ENCODE data around the gene LCOR.

LCOR gene

DNA sequence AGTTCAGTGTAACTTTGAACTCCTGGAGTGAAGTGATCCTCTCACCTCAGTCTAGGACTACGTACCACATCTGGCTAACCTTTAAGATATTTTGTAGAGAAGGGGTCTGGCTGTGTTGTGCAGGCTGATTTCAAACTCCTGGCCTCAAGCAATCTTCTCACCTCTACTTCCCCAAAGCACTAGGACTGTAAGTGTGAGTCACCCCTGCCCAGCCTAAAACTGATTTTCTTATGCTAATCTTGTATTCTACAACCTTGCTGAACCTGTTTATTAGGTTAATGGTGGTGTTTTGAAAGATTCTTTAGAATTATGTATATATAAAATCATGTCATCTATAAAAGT, 58.0 kb downstream of the LCOR start:
- DNase-seq (ENCODE audit: low read depth), result no peak

DNA sequence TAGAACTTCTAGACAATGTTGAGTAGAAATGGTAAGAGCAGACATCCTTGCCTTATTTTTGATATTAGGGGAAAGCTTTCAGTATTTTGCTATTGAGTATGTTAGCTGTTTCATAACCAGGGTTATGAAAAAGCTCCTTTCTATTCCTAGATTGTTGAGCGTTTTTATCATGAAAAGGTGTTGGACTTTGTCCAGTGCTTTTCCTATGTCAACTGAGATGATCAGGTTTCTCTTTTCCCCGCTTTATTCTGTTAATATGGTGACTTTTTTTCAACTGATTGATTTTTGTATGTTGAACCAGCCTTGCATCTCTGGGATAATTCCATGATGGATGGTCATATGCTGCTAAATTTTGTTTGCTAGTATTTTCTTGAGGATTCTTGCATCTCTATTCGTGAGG, 58.5 kb downstream of the LCOR start:
- DNase-seq (ENCODE audit: low read depth), result no peak

DNA sequence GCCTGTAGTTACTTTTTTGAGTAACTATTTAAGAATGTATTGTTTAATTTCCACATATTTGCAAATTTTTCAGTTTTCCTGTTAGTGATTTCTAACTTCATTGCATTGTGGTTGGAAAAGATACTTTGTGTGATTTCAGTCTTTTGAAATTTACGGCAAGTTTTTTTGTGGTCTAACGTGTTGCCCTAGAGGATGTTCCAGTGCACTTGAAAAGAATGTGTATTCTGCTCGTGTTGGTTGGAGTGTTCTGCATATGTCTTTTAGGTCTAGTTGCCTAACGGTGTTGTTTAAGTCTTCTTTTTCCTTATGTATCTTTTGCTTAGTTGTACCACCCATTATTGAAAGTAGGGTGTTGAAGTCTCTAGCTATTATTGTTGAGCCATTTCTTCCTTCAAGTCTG, 59.7 kb downstream of the LCOR start:
- DNase-seq (ENCODE audit: low read depth), result no peak

DNA sequence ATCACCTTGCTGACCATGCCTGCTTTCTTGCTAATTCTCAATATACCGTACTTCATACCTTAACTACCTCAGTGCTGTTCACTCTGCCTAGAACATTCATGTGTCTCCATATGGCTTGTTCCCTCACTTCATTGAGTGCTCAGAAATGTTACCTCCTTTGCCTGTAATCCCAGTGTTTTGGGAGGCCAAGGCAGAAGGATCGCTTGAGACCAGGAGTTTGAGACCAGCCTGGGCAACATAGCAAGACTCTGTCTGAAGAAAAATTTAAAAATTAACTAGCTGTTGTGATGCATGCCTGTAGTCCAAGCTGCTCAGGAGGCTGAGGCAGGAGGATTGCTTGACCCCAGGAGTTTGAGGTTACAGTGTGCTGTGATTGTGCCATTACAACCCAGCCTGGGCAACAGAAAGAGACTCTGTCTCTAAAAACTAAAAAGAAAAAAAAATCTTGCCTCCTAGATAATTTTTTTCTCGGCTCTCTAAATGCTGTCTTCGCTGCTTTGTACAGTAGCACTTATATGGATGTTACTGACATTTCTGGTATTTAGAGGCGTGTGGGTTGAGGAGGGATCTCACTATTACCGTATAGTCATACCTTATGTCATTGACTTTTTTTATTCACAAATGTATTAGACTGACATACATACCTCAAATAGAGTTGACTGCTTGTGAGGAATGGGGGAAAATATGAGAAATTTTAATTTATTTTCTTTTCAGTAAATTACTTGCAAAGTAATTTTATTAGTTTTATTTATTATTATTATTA, 63.7 kb downstream of the LCOR start:
- DNase-seq (ENCODE audit: low read depth), result no peak

DNA sequence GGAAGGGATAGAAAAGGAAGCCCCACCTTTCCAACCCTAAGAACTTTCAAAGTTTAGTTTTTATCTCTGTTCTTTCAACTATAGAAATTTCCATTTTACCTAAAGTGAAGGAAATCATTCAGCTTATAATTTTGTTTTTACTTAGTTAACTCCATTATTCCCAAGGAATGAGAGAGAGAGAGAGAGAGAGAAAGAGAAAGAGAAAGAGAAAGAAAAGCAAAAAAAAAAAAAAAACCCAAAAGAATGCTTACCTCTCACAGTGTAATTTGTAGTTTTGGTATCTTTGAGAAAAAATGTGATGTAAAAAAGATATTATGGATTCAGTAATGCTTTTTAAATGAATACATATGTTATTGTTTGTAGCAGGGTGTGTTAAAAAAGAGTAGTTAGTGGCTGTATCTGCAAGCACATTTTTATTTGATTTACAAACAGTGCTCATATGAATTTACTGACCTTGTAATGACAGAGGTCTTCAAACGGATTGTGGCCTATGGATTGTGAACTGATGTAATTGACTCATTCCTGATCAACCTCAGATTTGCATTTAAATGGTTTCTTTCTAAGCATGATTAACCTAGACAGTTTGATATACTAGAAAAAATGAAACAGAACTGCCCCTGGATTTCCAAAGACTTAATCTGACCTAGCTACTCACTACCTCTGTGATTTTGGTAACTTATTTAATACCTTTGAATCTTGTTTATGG, 64.9 kb downstream of the LCOR start:
- DNase-seq (ENCODE audit: low read depth), result no peak

DNA sequence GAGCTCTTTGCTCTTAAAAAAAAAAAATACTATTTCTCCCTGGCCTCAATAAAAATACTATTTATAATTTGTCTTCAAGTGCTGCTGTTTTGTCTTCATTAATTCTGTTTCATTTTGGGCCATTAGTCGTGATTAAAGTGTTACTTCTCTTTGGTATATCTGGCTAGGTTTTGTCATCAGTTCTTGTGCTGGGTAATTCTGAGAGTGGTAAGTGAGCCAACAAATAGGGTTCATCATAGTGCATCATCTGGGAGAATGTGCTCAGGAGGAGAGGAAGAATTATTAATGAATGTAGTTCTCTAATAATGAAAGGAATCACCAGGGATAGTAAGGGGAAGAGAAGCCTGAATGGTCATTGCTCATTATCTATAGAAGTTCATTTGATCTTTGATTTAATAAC, 70.0 kb downstream of the LCOR start:
- no peak for DNase-seq (ENCODE audit: low read depth)

DNA sequence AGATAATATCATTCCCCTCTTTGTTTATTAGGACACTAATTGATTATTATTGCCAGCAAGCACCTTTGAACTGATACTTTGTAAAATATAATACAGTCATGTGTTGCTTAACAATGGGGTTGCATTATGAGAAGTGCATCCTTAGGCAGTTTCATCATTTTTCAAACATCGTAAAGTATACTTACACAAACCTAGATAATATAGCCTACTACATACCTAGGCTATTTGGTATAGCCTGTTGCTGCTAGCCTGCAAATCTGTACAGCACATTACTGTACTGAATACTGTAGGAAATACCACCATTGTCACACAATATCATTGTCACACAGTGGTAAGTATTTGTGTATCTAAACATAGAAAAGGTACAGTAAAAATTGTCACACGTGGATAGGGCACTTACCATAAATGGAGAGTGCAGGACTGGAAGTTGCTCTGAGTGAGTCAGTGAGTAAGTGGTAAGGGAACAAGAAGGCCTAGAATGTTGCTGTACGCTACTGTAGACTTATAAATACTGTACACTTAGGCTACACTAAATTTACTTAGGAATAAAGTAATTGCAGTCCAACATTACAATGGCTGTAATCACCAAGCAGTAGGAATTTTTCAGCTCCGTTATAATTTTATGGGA, 70.7 kb downstream of the LCOR start:
- no peak for DNase-seq (ENCODE audit: low read depth)

DNA sequence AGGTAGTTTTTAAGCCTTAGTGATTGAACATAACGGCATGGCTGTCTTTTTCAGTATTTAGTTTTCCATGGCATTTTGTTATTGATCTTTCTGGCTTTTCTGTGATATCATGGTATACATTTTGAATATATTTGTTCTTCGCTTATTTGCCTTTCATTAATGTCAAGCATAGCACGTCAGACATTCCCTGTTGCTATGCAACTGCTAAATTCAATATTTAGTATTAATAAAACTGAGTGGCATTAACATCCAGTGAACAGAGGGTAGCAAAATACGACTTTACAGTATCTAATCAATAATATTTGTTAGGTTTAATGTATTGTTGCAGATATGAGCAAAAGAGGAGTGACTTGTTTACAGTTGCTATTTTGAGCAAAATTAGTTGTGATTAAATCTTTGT, 72.5 kb downstream of the LCOR start:
- no peak for DNase-seq (ENCODE audit: low read depth)

DNA sequence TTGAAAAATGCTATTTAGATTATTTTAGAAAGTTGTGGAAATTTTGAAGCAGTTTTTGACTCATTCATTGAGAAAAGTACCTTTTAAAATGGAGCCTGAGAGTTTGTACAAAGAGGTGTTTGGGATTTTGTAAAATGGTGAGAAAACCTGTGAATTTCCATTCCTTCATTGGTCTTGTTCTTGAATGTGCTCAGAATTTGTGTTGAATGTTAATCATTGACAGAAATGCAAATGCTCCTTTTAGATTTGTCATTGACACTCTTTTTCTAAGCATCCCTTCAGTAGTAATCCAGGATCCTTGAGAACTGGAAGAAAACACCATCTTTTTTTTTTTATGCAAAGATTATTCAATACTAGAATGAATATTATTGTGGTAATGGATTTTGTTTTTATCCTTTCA, 74.8 kb downstream of the LCOR start:
- DNase-seq (ENCODE audit: low read depth), result no peak

DNA sequence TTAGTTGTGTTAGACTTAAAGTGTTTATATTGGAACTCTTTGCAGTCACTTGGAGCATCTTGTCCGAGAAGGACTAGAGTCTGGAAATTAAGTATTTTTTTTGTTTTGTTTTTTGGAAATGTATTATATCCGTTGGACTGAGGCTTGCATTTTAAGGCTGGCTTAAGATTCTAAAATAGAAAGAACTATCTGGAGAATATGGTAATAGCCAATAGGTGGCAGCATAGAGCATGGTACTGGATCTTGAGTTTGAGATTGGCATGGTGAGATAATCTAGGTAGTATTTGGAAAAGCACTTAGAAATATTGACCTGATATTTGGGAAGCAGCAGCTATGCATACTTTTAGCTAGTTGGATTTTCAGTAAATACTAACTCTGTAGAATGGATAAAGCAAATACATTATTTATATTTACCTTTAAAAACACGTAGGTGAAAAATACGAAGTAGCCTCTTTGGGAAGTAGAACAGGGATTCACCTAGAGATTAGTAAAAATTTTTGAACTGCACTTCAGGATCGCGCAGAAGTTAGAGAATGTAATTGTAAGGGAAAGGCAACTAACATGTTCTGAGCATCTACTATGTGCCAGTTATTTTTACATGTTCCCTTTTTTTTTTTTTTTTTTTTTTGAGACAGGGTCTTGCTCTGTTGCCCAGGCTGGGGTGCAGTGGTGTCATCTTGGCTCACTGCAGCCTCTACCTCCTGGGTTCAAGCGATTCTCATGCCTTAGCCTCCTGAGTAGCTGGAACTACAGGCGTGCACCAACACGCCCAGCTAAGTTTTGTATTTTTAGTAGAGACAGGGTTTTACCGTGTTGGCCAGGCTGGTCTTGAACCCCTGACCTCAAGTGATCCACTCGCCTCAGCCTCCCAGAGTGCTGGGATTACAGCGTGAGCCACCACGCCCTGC, 78.6 kb downstream of the LCOR start:
- DNase-seq (ENCODE audit: low read depth), result peak; percentile 2

DNA sequence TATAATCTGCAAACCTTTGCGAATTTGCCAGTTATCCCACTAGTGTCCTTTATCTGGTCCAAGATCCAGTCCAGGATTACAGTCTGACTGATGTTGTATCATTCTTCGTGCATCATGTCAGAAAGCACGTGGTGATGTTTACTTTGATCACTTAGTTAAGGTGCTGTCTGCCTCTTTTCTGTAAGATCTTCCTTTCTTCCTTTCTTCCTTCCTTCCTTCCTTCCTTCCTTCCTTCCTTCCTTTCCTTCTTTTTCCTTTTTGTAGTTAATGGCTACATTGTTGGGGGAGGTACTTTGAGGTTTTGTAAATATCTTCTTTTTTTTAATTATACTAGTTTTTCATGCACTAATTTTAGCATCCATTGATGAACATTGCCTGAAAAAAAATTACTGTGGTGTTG, 80.3 kb downstream of the LCOR start:
- DNase-seq (ENCODE audit: low read depth), result no peak

DNA sequence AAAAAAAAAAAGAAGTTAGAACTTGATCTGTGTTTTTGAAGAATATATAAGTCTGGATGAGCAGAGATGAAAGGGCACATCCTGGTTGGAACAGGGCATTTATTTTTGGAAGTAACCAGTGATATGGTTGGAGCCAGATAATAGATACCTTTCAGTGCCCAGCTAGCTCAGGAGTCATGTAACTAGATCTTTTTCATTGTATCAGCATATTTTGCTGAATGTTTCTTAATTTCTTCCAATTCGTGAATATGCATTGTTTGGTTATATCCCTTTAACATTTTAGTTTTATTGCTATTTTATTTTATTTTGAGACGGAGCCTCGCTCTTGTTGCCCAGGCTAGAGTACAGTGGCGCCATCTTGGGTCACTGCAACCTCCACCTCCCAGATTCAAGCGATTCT, 81.8 kb downstream of the LCOR start:
- no peak for DNase-seq (ENCODE audit: low read depth)

DNA sequence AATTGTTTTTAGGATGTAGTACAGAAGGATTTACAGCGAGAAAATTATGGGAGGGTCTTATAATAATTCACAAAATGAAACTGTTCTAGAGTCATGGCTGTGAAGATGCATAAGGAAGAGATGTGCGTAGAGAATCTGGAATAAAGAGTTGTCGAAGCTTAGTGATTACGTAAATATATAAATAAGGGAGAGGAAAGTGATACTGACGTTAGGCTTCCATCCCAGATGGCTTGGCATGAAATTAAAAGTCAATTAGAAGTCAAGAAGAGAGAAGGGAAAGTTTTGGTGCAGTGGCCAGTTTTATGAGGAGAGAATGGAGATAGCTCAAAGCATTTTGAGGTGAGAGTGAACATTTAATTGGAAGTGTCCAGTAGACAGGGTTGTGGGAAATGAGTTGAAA, 85.5 kb downstream of the LCOR start:
- DNase-seq (ENCODE audit: low read depth), result no peak

DNA sequence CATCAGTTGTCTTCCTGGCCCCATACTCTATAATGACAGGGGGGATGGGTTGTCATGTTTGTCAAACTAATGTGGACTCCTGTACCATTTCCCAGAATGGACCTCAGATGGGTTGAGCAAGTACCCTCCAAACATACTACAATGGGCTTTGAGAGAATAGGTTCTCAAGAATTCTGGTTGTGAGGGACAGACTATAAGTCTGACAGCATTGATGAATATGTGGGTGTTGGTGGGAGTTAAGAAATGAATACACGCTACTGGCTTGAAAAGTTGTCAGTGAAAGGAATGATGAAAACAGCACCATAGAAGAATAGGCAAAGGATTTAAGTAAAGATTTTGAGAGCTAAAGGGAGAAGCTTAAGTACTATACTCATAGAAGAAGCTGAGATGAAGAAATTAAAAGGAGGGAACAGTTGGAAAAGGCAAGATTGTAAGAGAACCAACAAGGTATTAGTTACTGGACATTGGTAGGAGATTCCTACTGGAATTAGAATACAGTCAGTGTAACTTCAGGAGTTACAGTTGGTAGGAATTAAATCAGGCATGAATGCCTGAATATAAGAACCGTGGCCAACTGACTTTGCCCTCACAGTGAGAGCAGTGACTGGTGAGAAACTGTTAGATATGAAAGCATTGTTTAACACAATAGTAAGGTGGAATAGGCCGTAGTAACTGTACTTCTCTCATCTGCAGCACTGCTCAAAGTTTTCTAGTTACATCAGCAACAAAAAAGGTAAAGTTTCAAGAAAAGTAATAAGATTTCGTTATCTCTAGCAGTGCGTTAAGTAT, 86.3 kb downstream of the LCOR start:
- DNase-seq (ENCODE audit: low read depth), result no peak

DNA sequence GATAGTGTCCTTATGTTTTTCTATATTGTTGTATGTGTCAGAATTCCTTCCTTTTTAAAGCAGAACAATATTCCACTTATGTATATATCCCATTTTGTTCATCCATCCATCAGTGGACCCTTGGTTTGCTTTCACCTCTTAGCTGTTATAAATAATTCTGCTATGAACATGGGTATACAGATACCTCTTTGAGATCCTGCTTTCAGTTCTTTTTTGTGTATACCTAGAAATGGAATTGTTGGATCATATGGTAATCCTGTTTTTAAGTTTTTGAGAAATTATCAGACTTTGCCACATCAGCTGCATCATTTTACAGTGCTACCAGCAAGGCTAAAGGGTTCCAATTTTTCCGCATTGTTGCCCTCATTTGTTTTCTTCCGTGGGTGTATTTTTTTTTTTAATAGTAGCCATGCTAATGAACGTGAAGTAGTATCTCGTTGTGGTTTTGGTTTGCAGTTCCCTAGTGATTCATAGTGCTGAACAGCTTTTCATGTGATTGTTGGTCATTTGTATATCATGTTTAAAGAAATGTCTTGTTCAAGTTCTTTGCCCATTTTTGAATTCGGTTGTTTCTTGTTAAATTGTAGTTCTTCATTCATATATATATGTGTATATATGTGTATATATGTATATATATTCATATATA, 87.8 kb downstream of the LCOR start:
- no peak for DNase-seq (ENCODE audit: low read depth)

DNA sequence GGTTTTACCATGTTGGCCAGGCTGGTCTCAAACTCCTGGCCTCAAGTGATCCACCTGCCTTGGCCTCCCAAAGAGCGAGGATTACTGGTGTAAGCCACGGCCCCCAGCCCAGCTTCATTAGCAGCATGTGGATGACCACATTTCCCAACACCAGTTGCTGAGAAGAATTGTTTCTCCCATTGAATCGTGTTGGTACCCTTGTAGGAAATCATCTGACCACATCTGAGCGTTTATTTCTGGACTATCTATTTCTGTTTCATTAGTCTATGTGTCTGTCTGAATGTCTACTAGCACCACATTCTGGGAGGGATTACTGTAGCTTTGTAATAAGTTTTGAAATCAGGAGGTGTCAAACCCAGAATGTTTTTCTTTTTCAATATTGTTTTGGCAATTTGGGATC, 89.6 kb downstream of the LCOR start:
- no peak for DNase-seq (ENCODE audit: low read depth)

DNA sequence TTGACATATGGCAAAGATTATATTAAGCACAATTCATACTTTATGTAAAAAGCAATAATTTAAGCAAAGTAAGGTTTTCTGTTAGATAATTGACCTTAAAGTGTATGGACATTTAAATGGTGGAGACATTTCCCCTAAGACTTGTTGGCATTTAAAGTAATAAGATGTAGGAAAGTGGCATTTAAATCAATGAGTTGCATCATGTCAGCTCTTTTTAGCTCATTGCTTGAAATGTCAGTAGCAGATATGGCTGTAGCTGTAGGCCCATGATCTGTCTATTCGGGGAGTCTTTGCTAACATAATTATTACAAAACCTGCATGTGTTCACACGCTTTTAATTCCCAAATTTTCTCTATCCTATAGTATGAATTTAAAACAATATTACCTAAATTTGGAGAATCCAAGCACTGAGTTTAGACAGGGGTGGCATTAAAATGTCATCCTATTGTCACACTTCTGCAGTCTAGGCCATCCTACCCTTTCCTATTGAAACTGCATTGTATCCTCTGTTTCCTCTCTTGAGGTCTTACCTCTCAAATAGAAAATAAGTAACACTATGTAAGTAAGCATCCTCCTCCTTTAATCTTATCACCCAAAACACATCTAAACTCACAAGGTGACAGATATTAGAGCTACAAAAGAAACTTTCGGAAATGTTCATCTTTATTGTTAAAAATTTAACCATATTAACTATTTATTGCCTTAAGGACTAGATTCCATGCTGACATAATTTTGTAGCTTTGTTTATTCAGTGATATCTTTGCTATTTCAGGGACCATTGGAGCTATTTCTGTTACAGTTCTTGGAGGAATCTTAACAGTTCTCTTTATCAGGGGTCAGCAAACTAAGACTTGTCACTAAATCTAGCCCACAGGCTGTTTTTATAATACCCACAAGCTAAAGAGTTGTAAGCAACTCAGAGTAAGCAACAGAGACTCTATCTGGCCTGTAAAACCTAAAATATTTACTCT, 91.2 kb downstream of the LCOR start:
- DNase-seq (ENCODE audit: low read depth), result no peak

DNA sequence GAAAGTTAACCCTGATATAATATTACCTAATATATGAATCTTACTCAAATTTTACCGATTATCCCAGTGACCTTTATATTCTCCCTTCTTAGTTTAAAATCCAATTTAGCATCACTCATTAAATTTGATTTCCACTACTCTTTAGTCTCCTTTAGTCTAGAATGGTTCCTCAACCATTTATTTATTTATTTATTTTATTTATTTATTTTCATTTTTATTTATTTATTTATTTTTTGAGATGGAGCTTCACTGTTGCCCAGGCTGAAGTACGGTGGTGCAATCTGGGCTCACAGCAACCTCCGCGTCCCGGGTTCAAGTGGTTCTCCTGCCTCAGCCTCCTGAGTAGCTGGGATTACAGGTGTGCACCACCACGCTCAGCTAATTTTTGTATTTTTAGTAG, 92.8 kb downstream of the LCOR start:
- DNase-seq (ENCODE audit: low read depth), result no peak

DNA sequence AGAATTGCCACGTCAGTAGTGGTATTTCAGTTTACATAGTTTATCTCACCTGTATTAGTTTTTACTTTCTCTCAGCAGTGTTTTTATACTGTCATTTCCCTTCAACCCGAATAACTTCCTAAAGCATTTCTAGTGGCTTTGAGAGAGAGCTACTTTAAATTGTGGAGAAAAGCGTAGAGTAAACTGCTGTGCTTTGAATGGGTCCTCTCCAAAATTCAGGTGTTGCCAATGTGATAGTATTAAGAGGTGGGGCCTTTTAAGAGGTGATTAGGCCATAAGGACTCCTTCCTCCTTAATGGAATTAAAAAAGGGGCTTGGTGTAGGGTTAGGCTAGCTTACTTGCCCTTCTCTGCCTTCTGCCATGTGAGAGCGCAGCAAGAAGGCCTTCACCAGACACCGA, 98.4 kb downstream of the LCOR start:
- DNase-seq (ENCODE audit: low read depth), result no peak

DNA sequence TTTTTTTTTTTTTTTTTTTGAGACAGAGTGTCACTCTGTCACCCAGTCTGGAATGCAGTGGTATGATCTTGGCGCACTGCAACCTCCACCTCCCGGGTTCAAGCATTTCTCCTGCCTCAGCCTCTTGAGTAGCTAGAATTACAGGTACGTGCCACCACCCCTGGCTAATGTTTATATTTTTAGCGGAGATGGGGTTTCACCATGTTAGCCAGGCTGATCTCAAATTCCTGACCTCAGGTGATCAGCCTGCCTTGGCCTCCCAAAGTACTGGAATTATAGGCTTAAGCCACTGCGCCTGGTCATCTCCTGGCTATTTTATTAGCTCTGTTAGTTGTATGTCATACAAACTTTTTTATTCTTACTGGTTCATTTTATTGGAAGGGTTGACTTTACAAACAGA, 103.0 kb downstream of the LCOR start:
- DNase-seq (ENCODE audit: low read depth), result no peak
